Measurements from ENCODE around the gene ACTG1. TPM values are rescaled to one million over a fixed set of nuclear protein-coding genes. Genes with fewer than 3 reads are reported as not detected.

ACTG1 gene
- total and polyA plus RNA-seq, 2 of the 13 experiments (the other 11 are each of a cell fraction or from before 2014, with no cell fraction given): 973 to 1,138 TPM

DNA sequence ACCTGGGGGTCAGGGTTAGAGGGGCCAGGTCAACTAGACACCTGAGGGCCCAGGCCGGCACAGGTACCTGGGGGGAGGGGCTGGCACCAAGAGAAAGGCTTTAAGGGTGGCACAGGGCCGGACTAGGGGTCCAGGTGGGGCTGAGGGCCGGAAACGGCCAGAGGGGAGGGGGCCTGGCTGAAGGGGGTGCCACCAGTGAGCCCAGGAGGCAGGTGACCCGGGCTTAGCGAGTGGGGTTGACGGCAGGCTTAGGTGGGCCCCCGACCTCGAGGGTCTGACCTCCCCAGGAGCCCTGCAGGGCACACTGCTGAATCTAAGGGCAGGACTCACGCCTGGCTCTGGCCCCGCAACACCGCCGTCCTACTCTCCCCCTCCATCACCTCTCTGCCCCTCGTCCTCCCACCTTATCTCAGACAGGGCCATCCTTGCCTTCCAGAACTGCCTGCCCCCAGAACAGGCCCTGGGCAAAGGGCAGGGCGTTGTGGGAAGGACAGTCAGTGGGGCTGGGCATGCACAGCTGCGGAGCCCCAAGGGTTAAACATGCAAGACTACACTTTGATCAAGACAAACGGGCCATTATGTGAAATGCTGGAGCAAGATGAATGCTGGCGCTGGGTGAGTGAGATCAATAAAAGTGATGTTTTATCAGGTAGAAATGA lies 44.4 kb downstream of the ACTG1 start (continued):
- TF ChIP-seq, protein P1, sequence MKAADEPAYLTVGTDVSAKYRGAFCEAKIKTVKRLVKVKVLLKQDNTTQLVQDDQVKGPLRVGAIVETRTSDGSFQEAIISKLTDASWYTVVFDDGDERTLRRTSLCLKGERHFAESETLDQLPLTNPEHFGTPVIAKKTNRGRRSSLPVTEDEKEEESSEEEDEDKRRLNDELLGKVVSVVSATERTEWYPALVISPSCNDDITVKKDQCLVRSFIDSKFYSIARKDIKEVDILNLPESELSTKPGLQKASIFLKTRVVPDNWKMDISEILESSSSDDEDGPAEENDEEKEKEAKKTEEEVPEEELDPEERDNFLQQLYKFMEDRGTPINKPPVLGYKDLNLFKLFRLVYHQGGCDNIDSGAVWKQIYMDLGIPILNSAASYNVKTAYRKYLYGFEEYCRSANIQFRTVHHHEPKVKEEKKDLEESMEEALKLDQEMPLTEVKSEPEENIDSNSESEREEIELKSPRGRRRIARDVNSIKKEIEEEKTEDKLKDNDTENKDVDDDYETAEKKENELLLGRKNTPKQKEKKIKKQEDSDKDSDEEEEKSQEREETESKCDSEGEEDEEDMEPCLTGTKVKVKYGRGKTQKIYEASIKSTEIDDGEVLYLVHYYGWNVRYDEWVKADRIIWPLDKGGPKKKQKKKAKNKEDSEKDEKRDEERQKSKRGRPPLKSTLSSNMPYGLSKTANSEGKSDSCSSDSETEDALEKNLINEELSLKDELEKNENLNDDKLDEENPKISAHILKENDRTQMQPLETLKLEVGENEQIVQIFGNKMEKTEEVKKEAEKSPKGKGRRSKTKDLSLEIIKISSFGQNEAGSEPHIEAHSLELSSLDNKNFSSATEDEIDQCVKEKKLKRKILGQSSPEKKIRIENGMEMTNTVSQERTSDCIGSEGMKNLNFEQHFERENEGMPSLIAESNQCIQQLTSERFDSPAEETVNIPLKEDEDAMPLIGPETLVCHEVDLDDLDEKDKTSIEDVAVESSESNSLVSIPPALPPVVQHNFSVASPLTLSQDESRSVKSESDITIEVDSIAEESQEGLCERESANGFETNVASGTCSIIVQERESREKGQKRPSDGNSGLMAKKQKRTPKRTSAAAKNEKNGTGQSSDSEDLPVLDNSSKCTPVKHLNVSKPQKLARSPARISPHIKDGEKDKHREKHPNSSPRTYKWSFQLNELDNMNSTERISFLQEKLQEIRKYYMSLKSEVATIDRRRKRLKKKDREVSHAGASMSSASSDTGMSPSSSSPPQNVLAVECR (CRISPR knock-in tag; IDR thresholded peaks at IDR 0.05; ENCODE audit: borderline replicate concordance): no peak
- TF ChIP-seq HDAC2 (CRISPR knock-in tag; IDR thresholded peaks at IDR 0.05) (peak; percentile 50; the same call in 1 of the 2 replicates), MLLT10 (CRISPR knock-in tag; IDR thresholded peaks at IDR 0.05) (no peak)
- TF ChIP-seq, protein P2, sequence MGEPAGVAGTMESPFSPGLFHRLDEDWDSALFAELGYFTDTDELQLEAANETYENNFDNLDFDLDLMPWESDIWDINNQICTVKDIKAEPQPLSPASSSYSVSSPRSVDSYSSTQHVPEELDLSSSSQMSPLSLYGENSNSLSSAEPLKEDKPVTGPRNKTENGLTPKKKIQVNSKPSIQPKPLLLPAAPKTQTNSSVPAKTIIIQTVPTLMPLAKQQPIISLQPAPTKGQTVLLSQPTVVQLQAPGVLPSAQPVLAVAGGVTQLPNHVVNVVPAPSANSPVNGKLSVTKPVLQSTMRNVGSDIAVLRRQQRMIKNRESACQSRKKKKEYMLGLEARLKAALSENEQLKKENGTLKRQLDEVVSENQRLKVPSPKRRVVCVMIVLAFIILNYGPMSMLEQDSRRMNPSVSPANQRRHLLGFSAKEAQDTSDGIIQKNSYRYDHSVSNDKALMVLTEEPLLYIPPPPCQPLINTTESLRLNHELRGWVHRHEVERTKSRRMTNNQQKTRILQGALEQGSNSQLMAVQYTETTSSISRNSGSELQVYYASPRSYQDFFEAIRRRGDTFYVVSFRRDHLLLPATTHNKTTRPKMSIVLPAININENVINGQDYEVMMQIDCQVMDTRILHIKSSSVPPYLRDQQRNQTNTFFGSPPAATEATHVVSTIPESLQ (CRISPR knock-in tag; conservative IDR thresholded peaks at IDR 0.05): no peak
